ENCODE measurements around the gene RPGRIP1L.

Gene RPGRIP1L

GRCh38 chr16:53609536-53609935 lies 94.1 kb downstream of the RPGRIP1L start:
- FAIRE-seq (no peak), DNase-seq (ENCODE audit: insufficient read length, low spot score) (no peak)
- TF ChIP-seq CTCF (IDR thresholded peaks at IDR 0.05; ENCODE audit: insufficient read depth, missing control alignments): no peak

- no peak for TF ChIP-seq CTCF (IDR thresholded peaks at IDR 0.05; ENCODE audit: insufficient read depth, missing control alignments)
- FAIRE-seq (no peak), DNase-seq (ENCODE audit: insufficient read length, low spot score) (no peak)
Observed at GRCh38 chr16:53608094-53608493, 95.6 kb downstream of the RPGRIP1L start.

GRCh38 chr16:53605831-53606400 lies 97.7 kb downstream of the RPGRIP1L start:
- TF ChIP-seq CTCF (IDR thresholded peaks at IDR 0.05; ENCODE audit: insufficient read depth, missing control alignments): no peak
- FAIRE-seq: no peak
- DNase-seq (ENCODE audit: insufficient read length, low spot score): no peak

- no peak for FAIRE-seq
- TF ChIP-seq CTCF (IDR thresholded peaks at IDR 0.05; ENCODE audit: insufficient read depth, missing control alignments): no peak
- DNase-seq (ENCODE audit: insufficient read length, low spot score): no peak
Observed at GRCh38 chr16:53605356-53605755, 98.3 kb downstream of the RPGRIP1L start.

GRCh38 chr16:53601961-53602360 lies 101.7 kb downstream of the RPGRIP1L start:
- TF ChIP-seq CTCF (IDR thresholded peaks at IDR 0.05; ENCODE audit: insufficient read depth, missing control alignments): no peak
- no peak for DNase-seq (ENCODE audit: insufficient read length, low spot score)
- no peak for FAIRE-seq

- DNase-seq (ENCODE audit: insufficient read length, low spot score) (no peak), FAIRE-seq (no peak)
- no peak for TF ChIP-seq CTCF (IDR thresholded peaks at IDR 0.05; ENCODE audit: insufficient read depth, missing control alignments)
Observed at GRCh38 chr16:53600616-53601015, 103.0 kb downstream of the RPGRIP1L start.

- DNase-seq (ENCODE audit: insufficient read length, low spot score): no peak
- TF ChIP-seq CTCF (IDR thresholded peaks at IDR 0.05; ENCODE audit: insufficient read depth, missing control alignments): no peak
- FAIRE-seq: no peak
Observed at GRCh38 chr16:53600126-53600525, 103.5 kb downstream of the RPGRIP1L start.
